Measurements from ENCODE around the gene RNASEH2B. TPM values are rescaled to one million over a fixed set of nuclear protein-coding genes. Genes with fewer than 3 reads are reported as not detected.

RNASEH2B gene
- total and polyA plus RNA-seq, 9 of the 15 experiments (the other 6 are each of a cell fraction or from before 2014, with no cell fraction given) = 26.3 to 109 (median 62.5) TPM

DNA sequence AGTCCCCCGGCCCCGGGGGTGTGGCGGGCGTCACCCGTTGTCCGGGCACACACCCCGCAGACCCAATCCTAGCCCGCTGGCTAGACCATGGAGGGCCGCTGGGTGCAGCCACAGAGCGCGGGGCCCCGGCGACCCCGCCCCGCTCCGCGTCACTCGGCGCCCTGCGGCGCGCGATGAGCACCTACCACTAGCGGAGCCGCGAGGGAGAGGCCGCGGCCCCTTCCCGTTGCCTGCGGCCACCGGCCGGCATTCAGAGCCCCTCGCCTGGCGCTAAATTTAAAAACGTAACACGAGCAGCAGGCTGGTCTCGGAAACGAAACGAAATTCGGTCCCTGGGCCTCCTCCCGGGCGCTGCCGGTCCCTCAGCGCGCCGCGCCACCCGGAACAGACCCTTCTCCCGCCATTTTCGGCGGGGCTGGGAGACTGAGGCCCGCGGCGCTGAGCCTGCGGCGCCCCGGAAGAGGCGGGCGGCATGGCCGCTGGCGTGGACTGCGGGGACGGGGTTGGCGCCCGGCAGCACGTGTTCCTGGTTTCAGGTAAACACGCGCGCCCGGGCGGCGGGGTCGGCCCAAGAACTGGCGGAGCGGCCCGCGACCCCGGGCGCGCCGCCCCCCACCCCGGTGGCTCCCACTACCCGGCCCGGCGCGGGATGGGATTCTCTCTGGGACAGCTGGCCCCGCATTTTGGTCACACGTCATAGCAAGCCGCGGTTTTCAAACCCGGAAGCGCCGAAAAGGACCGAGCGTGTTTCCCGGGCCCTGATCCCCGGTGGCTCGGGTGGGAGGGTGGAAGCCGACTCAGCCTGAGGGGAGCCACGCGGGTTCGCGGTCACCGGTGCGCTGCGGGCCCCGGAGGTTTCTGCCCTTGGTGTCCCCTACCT is at the start of gene RNASEH2B (continued):
- TF ChIP-seq, protein P1, sequence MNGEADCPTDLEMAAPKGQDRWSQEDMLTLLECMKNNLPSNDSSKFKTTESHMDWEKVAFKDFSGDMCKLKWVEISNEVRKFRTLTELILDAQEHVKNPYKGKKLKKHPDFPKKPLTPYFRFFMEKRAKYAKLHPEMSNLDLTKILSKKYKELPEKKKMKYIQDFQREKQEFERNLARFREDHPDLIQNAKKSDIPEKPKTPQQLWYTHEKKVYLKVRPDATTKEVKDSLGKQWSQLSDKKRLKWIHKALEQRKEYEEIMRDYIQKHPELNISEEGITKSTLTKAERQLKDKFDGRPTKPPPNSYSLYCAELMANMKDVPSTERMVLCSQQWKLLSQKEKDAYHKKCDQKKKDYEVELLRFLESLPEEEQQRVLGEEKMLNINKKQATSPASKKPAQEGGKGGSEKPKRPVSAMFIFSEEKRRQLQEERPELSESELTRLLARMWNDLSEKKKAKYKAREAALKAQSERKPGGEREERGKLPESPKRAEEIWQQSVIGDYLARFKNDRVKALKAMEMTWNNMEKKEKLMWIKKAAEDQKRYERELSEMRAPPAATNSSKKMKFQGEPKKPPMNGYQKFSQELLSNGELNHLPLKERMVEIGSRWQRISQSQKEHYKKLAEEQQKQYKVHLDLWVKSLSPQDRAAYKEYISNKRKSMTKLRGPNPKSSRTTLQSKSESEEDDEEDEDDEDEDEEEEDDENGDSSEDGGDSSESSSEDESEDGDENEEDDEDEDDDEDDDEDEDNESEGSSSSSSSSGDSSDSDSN (IDR thresholded peaks at IDR 0.05; ENCODE audit: borderline replicate concordance in 1 of 2, low read depth in 2 of 2, low read length in 2 of 2) = peak in 1 of 2 experiments; percentile 27; a peak in 1 of 4 replicates
- TF ChIP-seq, protein P2, sequence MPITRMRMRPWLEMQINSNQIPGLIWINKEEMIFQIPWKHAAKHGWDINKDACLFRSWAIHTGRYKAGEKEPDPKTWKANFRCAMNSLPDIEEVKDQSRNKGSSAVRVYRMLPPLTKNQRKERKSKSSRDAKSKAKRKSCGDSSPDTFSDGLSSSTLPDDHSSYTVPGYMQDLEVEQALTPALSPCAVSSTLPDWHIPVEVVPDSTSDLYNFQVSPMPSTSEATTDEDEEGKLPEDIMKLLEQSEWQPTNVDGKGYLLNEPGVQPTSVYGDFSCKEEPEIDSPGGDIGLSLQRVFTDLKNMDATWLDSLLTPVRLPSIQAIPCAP (CRISPR knock-in tag; IDR thresholded peaks at IDR 0.05; ENCODE audit: borderline replicate concordance) = no peak
- no peak for TF ChIP-seq BCLAF1 (IDR thresholded peaks at IDR 0.05; ENCODE audit: borderline replicate concordance in 1 of 2, control insufficient read depth in 1 of 2, low read depth in 2 of 2, low read length in 1 of 2)
- TF ChIP-seq GTF2E2 (tag; IDR thresholded peaks at IDR 0.05) = peak; percentile 49
- TF ChIP-seq, protein P3, sequence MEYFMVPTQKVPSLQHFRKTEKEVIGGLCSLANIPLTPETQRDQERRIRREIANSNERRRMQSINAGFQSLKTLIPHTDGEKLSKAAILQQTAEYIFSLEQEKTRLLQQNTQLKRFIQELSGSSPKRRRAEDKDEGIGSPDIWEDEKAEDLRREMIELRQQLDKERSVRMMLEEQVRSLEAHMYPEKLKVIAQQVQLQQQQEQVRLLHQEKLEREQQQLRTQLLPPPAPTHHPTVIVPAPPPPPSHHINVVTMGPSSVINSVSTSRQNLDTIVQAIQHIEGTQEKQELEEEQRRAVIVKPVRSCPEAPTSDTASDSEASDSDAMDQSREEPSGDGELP (CRISPR knock-in tag; IDR thresholded peaks at IDR 0.05; ENCODE audit: borderline replicate concordance) = peak; percentile 60; the same call in 1 of the 2 replicates
- TF ChIP-seq ZBTB40 (IDR thresholded peaks at IDR 0.05) = no peak
- TF ChIP-seq ZBTB40 (CRISPR knock-in tag; IDR thresholded peaks at IDR 0.05) = no peak

All from K562 (cell line).